ENCODE measurements around the gene MZB1. TPM values are rescaled to one million over a fixed set of nuclear protein-coding genes. Genes with fewer than 3 reads are reported as not detected.
"Not testable (repeated sequence)": the region's sequence is repeated elsewhere in the genome, so short reads cannot be mapped to it uniquely, and the experiment has no call there.

MZB1 gene
- polyA plus RNA-seq, 1 donor from 2014 or later = not detected

DNA sequence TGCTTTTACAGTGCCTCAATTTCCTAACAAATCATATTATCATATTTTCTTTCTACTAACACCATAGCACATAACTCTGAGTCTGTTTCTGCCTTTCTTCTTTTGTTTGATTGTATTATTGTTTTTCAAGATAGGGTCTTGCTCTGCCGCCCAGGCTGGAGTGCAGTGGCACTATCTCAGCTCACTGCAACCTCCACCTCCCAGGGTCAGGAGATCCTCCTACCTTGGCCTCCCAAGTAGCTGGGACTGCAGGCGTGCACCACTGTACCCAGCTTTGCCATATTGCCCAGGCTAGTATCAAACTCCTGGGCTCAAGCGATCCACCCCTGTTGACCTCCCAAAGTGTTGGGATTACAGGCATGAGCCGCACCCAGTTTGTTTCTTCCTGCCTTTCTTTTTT, 29.3 kb downstream of the MZB1 start:
- H3K9me3 ChIP-seq (ENCODE audit: low read length) = no peaks in the 10 kb centered on the region
- no peak overlapping the region for H3K9ac ChIP-seq (ENCODE audit: low read length)
- no peaks in the 10 kb centered on the region for H3K9me2 ChIP-seq (ENCODE audit: insufficient read depth, low read length)
- H3K36me3 ChIP-seq (ENCODE audit: insufficient read depth, low read length) = peaks cover 11% of the 10 kb centered on the region
- H3K27ac ChIP-seq (ENCODE audit: low read length) = no peak overlapping the region
- H3K27me3 ChIP-seq (ENCODE audit: insufficient read depth, low read depth, low read length) = no peaks in the 10 kb centered on the region
- H3K4me2 ChIP-seq (ENCODE audit: low read length) = no peak overlapping the region
- no peak for TF ChIP-seq EP300 (conservative IDR thresholded peaks at IDR 0.05; ENCODE audit: poor library complexity, severe bottlenecking)
- TF ChIP-seq MXI1 (conservative IDR thresholded peaks at IDR 0.05; ENCODE audit: poor library complexity, severe bottlenecking) = no peak
- no peak for TF ChIP-seq CTCF (IDR thresholded peaks at IDR 0.05; ENCODE audit: poor library complexity, severe bottlenecking)
- no peak for TF ChIP-seq SMC3 (conservative IDR thresholded peaks at IDR 0.05; ENCODE audit: poor library complexity)
- TF ChIP-seq REST (IDR thresholded peaks at IDR 0.05; ENCODE audit: borderline replicate concordance) = no peak
- no peak for TF ChIP-seq TAF1 (IDR thresholded peaks at IDR 0.05; ENCODE audit: low read depth)
- TF ChIP-seq POLR2AphosphoS5 (IDR thresholded peaks at IDR 0.05) = no peak
- TF ChIP-seq RAD21 (conservative IDR thresholded peaks at IDR 0.05) = no peak
- TF ChIP-seq EZH2 (IDR thresholded peaks at IDR 0.05; ENCODE audit: borderline replicate concordance, insufficient read depth, low read length, poor library complexity, severe bottlenecking) = no peak
- H2AFZ ChIP-seq (ENCODE audit: low read depth, low read length) = no peak overlapping the region
- H3K79me2 ChIP-seq (replicated peaks; ENCODE audit: insufficient read depth, low read length) = peaks cover 59% of the 10 kb centered on the region
- no peaks in the 10 kb centered on the region for H4K20me1 ChIP-seq (ENCODE audit: insufficient read depth)
- H3F3A ChIP-seq (ENCODE audit: insufficient read depth, low read length, poor library complexity, severe bottlenecking) = no peaks in the 10 kb centered on the region
- H3K4me3 ChIP-seq (ENCODE audit: low read length) = no peak overlapping the region

DNA sequence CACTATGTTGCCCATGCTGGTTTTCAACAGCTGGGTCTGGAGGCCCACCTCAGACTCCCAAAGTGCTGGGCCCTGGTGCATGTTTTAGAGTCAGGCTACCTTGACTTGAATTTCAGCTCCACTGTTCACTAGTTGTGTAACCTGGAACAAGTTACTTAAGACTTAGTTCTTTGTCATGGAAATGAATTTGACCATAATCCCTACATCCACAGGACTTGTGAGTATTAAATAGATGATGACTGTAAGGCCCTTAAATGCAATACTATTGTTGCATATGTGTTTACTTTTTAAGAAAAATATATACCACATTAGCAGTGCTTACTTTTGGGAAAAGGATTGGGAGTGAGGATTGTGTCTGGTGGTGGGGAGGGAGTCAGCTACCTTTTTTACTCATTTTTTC, 31.6 kb downstream of the MZB1 start:
- Histone ChIP-seq H3K9ac (ENCODE audit: low read length) (no peak overlapping the region), H3K36me3 (ENCODE audit: insufficient read depth, low read length) (no peaks in the 10 kb centered on the region), H3K79me2 (replicated peaks; ENCODE audit: insufficient read depth, low read length) (peaks cover 81% of the 10 kb centered on the region), H4K20me1 (ENCODE audit: insufficient read depth) (peaks cover 8% of the 10 kb centered on the region), H3K4me3 (ENCODE audit: low read length) (no peak overlapping the region), H3K27me3 (ENCODE audit: insufficient read depth, low read depth, low read length) (no peaks in the 10 kb centered on the region), H3K9me2 (ENCODE audit: insufficient read depth, low read length) (no peaks in the 10 kb centered on the region), H2AFZ (ENCODE audit: low read depth, low read length) (no peak overlapping the region), H3K4me2 (ENCODE audit: low read length) (no peak overlapping the region), H3K27ac (ENCODE audit: low read length) (no peak overlapping the region), H3K9me3 (ENCODE audit: low read length) (peaks cover 3% of the 10 kb centered on the region), H3F3A (ENCODE audit: insufficient read depth, low read length, poor library complexity, severe bottlenecking) (no peaks in the 10 kb centered on the region)
- no peak for TF ChIP-seq RAD21 (conservative IDR thresholded peaks at IDR 0.05)
- no peak for TF ChIP-seq SMC3 (conservative IDR thresholded peaks at IDR 0.05; ENCODE audit: poor library complexity)
- TF ChIP-seq MXI1 (conservative IDR thresholded peaks at IDR 0.05; ENCODE audit: poor library complexity, severe bottlenecking) = no peak
- no peak for TF ChIP-seq CTCF (IDR thresholded peaks at IDR 0.05; ENCODE audit: poor library complexity, severe bottlenecking)
- TF ChIP-seq TAF1 (IDR thresholded peaks at IDR 0.05; ENCODE audit: low read depth) = no peak
- TF ChIP-seq EP300 (conservative IDR thresholded peaks at IDR 0.05; ENCODE audit: poor library complexity, severe bottlenecking) = no peak
- no peak for TF ChIP-seq POLR2AphosphoS5 (IDR thresholded peaks at IDR 0.05)
- no peak for TF ChIP-seq EZH2 (IDR thresholded peaks at IDR 0.05; ENCODE audit: borderline replicate concordance, insufficient read depth, low read length, poor library complexity, severe bottlenecking)
- no peak for TF ChIP-seq REST (IDR thresholded peaks at IDR 0.05; ENCODE audit: borderline replicate concordance)

DNA sequence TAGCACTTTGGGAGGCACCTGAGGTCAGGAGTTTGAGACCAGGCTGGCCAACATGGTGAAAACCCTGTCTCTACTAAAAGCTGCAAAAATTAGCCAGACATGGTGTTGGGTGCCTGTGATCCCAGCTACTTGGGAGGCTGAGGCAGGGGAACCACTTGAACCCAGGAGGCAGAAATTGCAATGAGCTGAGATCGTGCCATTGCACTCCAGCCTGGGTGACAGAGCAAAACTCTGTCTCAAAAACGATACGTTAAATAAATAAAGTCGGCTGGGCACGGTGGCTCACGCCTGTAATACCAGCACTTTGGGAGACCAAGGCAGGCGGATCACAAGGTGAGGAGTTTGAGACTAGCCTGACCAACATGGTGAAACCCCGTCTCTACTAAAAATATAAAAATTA, 33.8 kb downstream of the MZB1 start:
- not testable (repeated sequence) for H3K36me3 ChIP-seq (ENCODE audit: insufficient read depth, low read length); H2AFZ ChIP-seq (ENCODE audit: low read depth, low read length); H3K27ac ChIP-seq (ENCODE audit: low read length); H3K9ac ChIP-seq (ENCODE audit: low read length); H3K4me3 ChIP-seq (ENCODE audit: low read length); H4K20me1 ChIP-seq (ENCODE audit: insufficient read depth); H3K9me2 ChIP-seq (ENCODE audit: insufficient read depth, low read length); H3K4me2 ChIP-seq (ENCODE audit: low read length); H3K27me3 ChIP-seq (ENCODE audit: insufficient read depth, low read depth, low read length); H3K9me3 ChIP-seq (ENCODE audit: low read length); H3F3A ChIP-seq (ENCODE audit: insufficient read depth, low read length, poor library complexity, severe bottlenecking)
- H3K79me2 ChIP-seq (replicated peaks; ENCODE audit: insufficient read depth, low read length) = peaks cover 96% of the 10 kb centered on the region

All from neural cell (in vitro differentiated cells).